RCC 7860 (cell line): Measurements from ENCODE around the gene CD80.

ENCODE experiments used
- DNase-seq: peaks from one replicate; pipeline ENCODE4 v3.0.0-alpha.2; 2015; ENCODE audit warnings: low spot score
- FAIRE-seq: peaks from 2 replicates; lab custom pipeline; 2012; peaks lifted over from hg19 to GRCh38; lab: Jason Lieb, UNC

CD80 gene

DNA sequence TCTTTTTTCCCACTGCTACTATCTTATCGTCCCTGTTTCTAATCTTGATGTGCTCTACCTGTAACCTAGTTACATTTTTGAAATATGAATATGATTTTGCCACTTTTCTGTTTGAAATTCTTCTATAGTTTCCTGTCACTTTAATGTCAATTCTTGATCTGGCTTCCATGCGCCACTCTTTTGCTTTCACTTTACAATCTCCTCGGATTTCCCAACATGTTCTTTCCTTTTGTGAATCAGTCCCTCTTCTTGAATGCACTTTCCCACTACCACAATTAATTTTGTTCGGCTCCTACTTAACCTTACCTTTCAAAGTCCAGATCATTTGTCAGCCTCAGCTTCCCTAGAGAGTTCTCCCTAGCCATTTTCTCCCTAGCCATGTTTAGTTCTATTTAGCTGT is 52.8 kb downstream of the CD80 start:
- no peak for DNase-seq
- no peak for FAIRE-seq

DNA sequence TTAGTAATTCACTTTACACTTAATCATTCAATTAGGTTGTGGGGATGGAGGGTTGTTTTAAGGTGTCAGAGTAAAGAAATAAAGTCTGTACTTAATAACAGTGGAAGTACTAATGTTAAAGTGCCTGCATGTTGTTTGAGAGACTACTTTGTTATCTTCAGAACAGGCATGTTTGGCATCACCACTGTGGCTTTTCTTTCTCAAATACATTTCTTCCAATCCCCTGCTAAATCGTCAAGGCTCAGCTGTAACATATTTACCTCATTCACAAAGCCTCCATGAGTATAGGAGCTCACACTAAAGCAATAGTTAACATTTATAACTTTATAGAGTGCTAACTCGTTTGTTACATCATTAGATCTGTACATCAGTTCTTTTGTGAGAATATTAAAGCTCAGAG is 58.5 kb downstream of the CD80 start:
- DNase-seq (no peak), FAIRE-seq (no peak)

DNA sequence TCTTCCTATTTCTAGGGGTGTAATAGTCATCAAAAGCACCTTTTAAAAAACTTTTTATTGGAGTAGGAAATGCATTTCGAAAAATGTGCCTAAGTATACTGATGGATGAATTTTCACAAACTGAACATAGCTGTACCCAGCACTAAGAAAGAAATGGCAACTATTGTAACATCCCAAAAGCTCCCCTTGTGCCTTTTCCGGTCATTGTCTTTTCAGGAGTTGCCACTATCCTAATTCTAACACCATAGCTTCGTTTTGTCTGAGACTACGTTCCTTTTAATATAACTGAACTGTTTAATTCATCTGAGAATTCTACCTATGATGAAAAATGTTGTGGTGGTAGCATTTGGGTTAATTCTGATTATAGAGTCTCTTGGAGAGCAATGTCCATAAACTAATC is 59.1 kb downstream of the CD80 start:
- FAIRE-seq (no peak), DNase-seq (no peak)

DNA sequence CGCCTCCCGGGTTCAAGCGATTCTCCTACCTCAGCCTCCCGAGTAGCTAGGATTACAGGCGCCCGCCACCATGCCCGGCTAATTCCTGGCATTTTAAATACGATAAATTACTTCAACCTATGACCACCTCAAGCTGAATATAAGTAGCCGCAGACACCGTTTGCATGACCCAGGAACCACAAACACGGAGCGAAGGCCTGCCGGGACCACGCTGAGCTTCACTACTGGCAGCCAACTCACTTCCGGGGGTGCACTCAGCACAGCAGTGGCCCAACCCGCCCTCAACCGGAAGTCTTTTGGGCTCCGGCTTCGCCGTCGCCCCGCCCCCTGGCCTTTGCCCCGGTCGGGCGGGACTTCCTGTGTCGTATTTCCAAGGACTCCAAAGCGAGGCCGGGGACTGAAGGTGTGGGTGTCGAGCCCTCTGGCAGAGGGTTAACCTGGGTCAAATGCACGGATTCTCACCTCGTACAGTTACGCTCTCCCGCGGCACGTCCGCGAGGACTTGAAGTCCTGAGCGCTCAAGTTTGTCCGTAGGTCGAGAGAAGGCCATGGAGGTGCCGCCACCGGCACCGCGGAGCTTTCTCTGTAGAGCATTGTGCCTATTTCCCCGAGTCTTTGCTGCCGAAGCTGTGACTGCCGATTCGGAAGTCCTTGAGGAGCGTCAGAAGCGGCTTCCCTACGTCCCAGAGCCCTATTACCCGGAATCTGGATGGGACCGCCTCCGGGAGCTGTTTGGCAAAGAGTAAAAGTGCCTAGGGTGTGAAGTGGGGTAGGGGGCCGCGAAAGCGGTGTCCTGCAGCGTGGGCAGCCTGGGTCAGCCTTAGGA is 61.0 kb downstream of the CD80 start, which contains the start of gene TIMMDC1:
TIMMDC1 (plus strand) TSS at position 362 of the 826 bp plus-strand sequence; CDS start at position 549, 187 bp downstream.
- peak; percentile 85 for FAIRE-seq

DNA sequence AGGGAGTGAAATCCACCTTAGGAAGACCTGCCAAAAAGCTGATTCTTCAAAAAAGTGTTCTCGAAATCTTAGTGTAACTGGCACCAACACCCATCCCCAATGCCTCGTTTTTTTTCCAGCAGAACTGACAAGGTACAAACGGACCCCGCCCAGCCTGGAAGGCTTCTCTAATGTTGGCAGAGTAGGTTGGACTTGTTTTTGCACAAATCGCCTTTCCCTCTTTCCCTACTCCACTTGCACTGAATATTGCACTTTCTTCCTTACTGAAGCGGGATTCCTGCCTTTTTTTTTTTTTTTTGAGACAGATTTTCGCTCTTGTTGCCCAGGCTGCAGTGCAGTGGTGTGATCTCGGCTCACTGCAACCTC is 61.6 kb downstream of the CD80 start:
- FAIRE-seq (no peak), DNase-seq (no peak)

More for the DNA sequence above, 61.0 kb downstream of the CD80 start, which contains the start of gene TIMMDC1:
- peak; percentile 92 for DNase-seq

DNA sequence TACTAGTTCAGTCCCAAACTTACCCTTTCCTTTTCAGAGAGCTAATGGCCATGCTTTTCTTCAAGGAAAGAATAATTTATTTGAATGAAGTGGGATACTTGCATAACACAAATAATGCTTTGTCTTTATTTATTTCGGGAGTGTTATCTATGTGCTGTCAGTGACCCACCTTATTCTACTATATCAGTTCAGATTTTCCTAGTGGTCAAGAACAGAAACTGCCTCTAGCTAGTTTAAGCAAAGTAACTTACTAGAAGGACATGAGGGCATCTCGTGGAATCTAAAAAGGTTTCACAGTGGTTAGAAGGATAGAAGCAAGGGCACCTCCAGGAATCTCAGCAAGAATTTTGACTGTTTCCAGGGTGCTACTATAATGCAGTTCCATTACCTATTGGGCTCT is 64.8 kb downstream of the CD80 start:
- FAIRE-seq, result no peak
- no peak for DNase-seq

DNA sequence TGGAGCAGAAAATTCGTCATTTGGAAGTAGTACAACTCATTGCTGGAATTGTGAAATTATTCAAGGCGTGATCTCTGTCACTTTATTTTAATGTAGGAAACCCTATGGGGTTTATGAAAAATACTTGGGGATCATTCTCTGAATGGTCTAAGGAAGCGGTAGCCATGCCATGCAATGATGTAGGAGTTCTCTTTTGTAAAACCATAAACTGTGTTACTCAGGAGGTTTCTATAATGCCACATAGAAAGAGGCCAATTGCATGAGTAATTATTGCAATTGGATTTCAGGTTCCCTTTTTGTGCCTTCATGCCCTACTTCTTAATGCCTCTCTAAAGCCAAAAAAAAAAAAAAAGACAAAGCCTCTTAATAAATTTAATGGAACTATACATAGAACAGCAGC is 66.6 kb downstream of the CD80 start:
- FAIRE-seq (no peak), DNase-seq (no peak)

DNA sequence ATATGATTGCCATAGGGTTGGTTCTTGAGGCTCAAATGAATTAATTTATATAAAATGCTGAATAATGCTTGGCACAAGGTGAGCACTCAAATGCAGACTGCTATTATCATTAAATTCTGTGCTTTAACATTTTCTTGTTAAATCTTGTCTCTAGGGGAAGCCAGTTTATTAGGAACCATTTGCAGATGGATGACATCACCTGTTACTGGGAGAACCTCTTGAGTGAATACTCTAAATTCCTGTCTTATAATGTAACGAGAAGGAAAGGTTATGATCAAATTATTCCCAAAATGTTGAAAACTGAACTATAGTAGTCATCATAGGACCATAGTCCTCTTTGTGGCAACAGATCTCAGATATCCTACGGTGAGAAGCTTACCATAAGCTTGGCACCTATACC is 67.3 kb downstream of the CD80 start:
- DNase-seq (no peak), FAIRE-seq (no peak)

DNA sequence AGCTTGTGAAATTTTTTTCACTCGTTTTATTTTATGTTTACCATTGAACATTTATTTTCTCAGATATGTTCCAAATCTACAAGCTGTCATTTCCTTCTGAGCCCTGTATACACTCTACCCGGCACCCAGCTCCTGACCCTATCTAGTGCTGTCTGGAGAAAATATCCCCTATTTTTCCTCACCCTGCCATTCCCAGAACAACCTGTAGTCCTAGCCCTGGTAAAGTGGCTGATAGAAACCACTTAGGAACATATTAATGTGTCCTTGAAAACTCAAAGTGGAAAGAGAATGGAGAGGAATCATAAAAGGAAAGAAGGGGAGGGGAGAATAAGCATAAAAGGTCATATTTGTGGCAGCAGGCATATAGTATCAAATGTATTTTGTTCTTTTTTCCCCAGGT is 69.3 kb downstream of the CD80 start:
- no peak for FAIRE-seq
- DNase-seq, result no peak

DNA sequence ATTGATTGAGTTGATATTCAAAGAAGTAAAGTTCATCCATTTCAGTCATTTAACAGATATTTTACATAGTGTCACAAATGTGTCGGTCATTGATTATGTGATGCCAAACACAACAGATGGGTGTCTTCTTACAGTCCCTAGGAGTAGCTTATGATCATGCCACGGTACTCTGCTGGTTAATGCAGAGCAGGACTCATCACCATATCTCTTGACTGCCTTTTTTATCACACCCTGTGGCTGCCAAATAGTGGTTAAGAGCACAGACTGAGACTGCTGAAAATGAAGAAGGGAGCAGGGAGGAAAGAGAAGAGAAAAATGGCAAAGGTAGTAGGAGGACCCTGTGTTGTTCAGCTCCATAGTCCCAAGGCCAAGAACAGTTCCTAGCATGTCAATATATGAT is 73.9 kb downstream of the CD80 start:
- DNase-seq (no peak), FAIRE-seq (no peak)

DNA sequence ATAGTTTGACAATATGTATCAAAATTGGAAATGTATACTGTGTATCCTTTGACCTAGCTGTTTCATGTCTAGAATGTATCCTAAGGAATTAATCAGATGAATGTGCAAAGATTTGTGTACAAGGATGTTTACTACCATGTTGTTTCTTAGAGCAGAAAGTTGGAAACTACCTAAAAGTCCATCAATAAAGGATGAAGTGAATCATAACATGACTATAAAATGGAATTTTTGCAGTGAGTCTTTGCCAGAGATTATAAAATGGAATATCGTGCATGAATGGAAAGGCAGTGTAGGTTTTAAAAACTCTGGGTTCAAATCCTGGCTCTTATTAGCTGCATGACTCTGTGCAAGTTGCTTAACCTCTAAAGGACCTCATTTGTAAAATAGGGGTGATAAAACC is 76.3 kb downstream of the CD80 start:
- no peak for DNase-seq
- no peak for FAIRE-seq

DNA sequence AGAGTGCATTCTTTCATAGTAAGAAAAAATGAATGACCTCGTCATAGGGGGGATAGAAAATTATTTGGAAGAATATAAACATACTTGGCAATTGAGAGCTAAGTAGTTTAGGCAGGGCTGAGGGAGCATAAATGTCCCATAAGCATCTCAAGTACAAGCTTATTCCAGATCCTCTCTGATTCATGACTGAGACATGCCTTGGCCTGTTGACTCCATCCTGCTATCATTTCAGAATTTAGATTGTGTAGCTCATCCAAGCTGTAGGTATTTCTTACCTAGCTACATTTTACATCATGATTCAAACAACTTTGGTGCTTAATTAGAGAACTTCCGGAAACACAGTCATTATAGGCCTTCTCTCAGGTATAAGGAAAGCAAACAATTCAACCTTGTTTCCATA is 78.3 kb downstream of the CD80 start:
- DNase-seq (no peak), FAIRE-seq (no peak)
